A549 treated with ZK216348 at 1 μM for 4 hours (cell line): ENCODE results near the gene DCLRE1A. TPM values are rescaled to one million over a fixed set of nuclear protein-coding genes. Genes with fewer than 3 reads are reported as not detected.

Source experiments
- total RNA-seq: library from RNA; stranded (reverse); fragments of 200-300 nt; extraction: Qiagen RNA extraction; gene quantifications from 5 replicates; pipeline ENCODE4 v1.2.3, GENCODE V29; 2022; ENCODE audit warnings: low read depth

DCLRE1A gene
- 7.3 to 11.2 TPM (median 9.4 TPM) in 5 replicates for total RNA-seq

DNA sequence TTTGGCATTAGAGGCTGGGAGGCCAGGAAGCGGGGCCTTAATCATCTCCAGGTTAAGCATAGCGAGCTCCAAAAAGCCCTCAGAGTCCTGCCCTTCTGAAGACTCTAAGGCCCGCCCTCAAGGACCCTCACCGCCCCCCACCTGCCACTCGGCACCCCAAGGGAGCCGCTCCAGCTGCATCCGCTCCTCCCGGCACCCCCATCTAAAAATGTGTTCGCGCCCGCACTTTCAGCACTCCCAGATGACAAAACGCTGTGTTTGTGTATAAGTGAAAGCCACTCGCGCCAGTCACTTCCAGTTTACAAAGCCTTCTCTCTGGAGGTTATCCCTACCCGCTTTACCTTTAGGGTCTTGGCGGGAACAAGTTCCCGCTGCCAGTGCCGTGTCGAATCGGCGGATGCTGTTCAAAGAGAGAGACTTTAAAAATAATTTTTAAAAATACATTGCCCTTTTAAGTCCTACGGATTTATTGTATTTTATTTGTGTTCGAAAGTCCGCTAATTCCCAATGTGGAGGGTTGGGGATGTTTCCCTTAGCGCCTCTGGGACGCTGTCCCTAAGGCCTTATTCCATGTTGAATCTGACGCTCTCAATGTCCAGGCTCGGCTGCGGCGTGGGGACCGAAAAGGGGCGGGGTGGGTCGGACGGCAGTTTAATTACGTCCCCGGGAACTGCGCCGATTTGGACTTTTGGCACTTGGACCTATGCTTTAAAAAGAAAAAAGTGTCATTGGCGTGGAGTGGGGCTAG is at the start of gene DCLRE1A, which contains the start of gene NHLRC2:
Gene DCLRE1A, minus strand, starts transcription at position 70 of the 748 bp plus-strand sequence. CDS start 900 bp downstream, outside the sequence.
Gene NHLRC2, plus strand, starts transcription at position 649 of the 748 bp plus-strand sequence. CDS start 212 bp downstream, outside the sequence.

Other genes with a start within 250 kb of the DCLRE1A start
- not detected in 5 replicates for gene NRAP, start 190.0 kb downstream of the DCLRE1A start, total RNA-seq
- gene CASP7, start 174.2 kb downstream of the DCLRE1A start, total RNA-seq: 27.4 to 39.8 TPM (median 29.6 TPM) in 5 replicates
- gene PLEKHS1, start 102.4 kb downstream of the DCLRE1A start, total RNA-seq: 0.04 to 0.12 TPM (median 0.09 TPM) in 3 of 5 replicates, not detected in the others
- gene NHLRC2, start 579 bp upstream of the DCLRE1A start, total RNA-seq: 4.8 to 8.8 TPM (median 7.0 TPM) in 5 replicates
- 0.70 to 1.4 TPM (median 1.2 TPM) in 5 replicates for gene ADRB1, start 189.8 kb upstream of the DCLRE1A start, total RNA-seq